GM12891 (cell line): ENCODE data around the gene CTSV. TPM values are rescaled to one million over a fixed set of nuclear protein-coding genes. Genes with fewer than 3 reads are reported as not detected.
A peak's percentile ranks its signal among the peaks of the same experiment; 100 is the strongest.
"Not testable (repeated sequence)": the region's sequence is repeated elsewhere in the genome, so short reads cannot be mapped to it uniquely, and the experiment has no call there.

ENCODE experiments used
- DNase-seq: peaks from one replicate; pipeline ENCODE4 v3.0.0; 2011; ENCODE audit warnings: low spot score; ENCODE audit not compliant: insufficient read length
- FAIRE-seq: peaks from 2 replicates; lab custom pipeline; 2011; peaks lifted over from hg19 to GRCh38; lab: Jason Lieb, UNC
- PAX5 ChIP-seq: IDR thresholded peaks from 2 replicates; pipeline ENCODE4 v1.6.1; 2011; ENCODE audit warnings: low read length, moderate library complexity, mild to moderate bottlenecking; ENCODE audit not compliant: insufficient read depth, severe bottlenecking
- POLR2A ChIP-seq: IDR thresholded peaks from 2 replicates; pipeline ENCODE4 v1.6.1; 2011; ENCODE audit warnings: low read depth, low read length, control low read depth
- POLR2AphosphoS5 ChIP-seq: IDR thresholded peaks from 2 replicates; pipeline ENCODE4 v1.6.1; 2011; ENCODE audit warnings: low read depth, low read length, control low read depth
- POU2F2 ChIP-seq: IDR thresholded peaks from 2 replicates; pipeline ENCODE4 v1.6.1; 2011; ENCODE audit warnings: low read depth, mild to moderate bottlenecking, control low read depth, low read length, moderate library complexity
- SPI1 ChIP-seq: IDR thresholded peaks from 2 replicates; pipeline ENCODE4 v1.6.1; 2011; ENCODE audit warnings: low read depth, low read length, control low read depth
- TAF1 ChIP-seq: IDR thresholded peaks from 2 replicates; pipeline ENCODE4 v1.6.1; 2011; ENCODE audit warnings: low read depth, low read length, control low read depth
- polyA plus RNA-seq: library from polyadenylated mRNA; unstranded; fragments of >200 nt; gene quantifications from one replicate; pipeline ENCODE4 v1.2.1, GENCODE V29; 2012; ENCODE audit warnings: low read depth, missing spikeins, inconsistent platforms; ENCODE audit not compliant: missing spikeins

The CTSV gene
- polyA plus RNA-seq = not detected

DNA sequence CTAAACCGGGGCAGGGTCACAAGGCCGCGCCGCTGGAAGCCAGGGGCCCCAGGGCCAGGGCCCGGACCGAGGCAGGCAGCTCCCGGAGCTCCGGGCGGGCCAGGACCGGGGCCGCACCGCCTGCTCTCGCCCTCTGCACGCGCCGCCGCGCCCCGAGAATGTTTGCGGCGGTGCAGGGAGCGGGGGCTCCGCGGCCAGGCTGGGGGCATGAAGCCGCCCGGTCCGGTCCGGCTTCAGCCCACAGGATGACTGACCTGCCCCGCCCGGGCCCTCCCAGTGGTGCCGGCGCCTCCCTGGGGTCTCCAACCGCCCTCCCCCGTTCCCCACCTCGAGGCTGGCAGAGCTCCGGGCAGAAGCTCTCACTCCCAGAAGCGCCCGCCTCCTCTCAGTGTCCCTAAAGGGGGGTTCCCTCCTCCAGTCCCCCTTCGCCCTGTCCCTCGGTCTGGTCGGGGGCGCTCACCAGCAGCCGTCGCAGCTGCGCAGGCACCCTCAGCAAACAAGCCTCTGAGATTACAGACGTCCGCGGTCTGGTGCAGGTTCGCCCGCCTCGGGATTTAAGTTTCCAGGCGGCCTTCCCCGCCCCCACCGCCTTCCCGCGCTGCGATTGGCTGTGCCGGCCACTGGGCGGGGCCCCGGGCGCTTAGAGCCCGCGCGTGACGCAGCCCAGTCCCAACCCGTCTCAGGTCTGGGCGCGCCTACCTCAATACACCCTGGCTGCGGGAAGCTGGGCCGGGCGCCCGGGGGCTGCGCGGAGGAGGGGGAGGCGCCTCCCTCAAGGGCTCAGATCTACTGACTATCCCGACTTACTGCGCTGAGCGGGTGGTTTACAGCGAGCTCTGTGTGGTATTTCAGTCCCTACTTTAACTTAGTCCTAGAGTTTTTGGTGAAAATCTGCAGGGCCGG, at the start of gene CTSV:
TSS of gene CTSV (minus strand) at position 532 of the 903 bp plus-strand sequence. CDS start 1,099 bp downstream, outside the sequence.
- FAIRE-seq (no peak), DNase-seq (peak; percentile 67)
- TF ChIP-seq PAX5 = no peak
- TF ChIP-seq POLR2A = no peak
- TF ChIP-seq POLR2AphosphoS5 = no peak
- no peak for TF ChIP-seq POU2F2

DNA sequence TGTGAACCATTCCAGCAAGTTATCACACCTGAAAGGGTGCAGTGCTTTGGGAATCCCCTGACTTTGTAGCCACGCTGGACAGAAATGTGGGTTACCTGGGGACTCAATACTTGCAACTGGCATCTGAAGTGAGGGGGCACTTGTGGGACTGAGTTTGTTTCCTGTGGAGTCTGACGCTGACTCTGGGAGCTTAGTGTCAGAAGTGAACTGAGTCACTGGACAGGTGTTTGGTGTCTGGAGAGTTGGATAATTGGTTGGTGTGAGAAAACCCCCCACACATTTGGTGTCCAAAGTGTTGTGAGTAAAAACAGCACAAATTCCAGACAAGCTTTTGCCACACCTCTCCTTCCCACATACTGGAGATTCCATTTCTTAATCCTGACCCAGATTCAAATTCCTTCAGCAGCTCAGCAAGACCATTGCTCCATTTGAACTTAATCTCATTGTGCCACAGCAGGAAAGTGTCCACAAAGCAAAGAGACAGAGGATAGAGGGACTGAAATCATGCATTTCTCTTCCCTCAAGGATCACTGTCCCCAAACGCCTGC, 48.8 kb upstream of the CTSV start:
- not testable (repeated sequence) for FAIRE-seq, DNase-seq

DNA sequence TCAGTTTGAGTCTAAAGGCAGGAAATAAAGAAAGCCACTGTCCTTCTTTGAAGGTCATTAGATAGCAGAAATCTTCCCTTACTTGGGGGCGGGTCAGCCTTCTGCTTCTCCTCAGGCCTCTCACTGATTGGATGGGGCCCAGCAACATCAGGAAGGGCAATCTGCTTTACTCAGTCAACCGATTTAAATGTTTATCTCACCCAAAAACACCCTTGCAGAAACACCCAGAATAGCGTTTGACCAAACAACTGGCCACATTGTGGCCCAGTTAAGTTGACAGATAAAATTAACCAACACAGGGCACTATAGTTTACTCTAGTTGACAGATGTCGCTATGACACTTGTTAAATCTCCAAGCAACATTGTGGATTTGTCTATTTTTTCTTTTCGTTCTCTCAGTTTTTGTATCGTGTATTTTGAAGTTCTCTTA, 45.6 kb upstream of the CTSV start:
- not testable (repeated sequence) for DNase-seq, FAIRE-seq

DNA sequence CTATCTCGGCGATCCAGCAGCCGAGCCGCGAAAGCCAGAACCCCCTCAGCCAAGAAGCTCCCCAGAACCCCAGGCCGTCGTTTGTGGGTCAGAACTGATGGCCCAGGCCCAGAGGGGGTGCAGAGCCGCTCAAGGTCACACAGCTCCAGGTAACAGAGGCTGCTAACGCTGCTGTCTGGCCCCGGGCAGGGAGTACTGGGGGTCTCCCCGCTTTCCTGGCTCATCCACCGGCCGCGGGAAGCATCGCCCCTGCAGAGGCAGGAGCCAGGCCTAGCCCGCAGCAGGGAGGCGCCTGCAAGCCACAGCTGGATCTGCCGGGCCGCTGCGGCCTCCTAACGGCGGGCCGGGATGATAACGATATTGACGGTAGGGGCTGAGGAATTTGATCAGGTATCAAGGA, 39.4 kb upstream of the CTSV start:
- TF ChIP-seq PAX5 = no peak
- TF ChIP-seq POU2F2 = no peak
- TF ChIP-seq TAF1 = no peak
- TF ChIP-seq SPI1 = no peak
- no peak for TF ChIP-seq POLR2AphosphoS5
- no peak for TF ChIP-seq POLR2A
- FAIRE-seq (no peak), DNase-seq (no peak)

DNA sequence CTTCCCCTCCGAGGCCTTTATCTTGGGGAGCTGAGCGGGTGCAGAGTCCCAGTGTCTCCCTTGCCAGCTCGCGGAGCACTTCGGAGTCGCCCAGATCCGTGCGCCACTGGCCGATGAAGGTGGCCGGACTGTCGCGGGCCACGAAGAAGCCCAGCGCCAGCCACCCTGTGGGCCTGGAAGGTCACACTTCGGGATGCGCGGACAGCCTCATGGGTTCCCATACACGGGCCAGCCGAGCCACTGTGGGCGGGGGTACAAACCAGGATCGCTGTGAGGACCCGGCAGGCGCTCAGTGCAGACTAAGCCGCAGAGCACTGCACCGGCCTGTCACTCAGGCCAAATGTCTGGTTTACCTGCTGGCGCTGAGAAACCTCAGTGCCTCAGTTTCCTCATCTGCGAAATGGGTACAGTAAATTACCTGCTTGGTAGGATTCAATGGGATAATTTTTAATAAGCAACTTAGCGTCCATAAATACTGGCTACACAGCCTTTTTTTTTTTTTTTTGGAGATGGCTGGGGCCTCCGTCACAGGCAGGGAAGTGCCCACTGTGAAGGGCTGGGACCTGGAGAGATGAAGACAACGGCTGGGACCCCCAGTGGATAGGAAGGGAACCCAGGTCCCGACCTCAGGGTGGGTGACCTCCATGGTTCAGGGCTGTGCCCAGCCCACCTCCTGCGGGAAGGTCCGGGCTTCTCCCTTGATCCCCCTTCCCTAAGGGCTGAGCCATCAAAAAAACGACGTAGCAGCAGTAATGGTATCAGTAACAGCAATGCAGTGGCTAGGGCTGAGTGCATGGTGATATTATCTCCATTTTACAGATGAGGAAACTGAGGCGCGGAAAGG, 38.7 kb upstream of the CTSV start:
- DNase-seq (no peak), FAIRE-seq (no peak)

DNA sequence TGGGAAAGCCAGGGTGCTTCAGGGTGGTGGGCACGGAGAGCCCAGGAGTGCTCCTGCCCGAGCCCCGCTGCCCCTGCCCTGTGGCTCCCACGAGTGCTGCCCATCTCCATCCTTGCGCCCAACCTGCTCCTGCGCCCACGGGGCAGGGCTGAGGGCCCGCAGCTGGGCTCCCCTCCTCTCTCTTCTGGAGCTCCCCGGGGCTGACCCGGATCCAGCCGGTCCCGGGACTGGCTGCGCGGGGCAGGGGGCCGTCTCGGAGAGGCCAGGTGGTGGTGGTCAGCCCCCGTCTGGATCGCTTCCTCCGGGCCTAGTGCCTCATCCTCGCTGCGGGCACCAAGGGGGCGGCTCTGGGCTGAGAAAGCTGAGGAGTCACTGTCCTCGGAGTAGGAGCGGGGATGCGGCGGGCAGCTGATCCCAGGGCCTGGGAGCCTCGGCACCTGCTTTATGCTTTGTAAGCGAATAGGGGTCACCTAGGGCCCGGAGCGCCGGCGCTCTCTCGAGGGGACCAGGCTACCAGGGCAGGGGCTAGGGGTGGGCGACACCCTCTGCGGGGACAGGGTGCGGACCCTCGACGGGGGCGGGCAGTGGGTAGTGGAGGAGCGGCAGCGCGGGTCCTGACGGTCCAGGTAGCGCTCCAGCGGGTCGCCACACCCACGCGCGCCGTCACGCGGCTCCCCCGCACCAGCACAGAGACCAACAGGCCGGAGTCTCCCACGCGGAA, 37.9 kb upstream of the CTSV start:
- FAIRE-seq, DNase-seq: not testable (repeated sequence)

More for the DNA sequence above, 38.7 kb upstream of the CTSV start:
- no peak for TF ChIP-seq SPI1
- TF ChIP-seq POU2F2 = no peak

DNA sequence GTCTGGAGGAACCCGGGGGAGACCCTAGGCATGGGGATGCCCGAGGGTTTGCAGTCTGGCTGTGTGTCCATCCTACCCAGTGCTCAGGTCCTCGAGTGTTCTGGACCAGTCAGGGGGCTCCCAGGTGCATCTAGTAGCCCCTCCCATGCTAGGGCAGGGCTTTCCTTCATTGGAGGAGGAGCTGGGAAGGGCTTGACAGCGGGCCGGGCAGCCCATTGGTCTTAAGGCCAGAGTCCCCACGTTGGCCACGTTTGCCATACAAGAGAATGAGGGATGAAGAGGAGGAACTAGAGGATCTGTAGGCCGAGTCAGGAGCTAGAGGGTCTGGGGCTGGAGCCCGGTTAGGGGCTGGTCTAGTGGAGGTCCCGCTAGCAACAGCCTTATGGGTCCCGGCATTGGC, 37.3 kb upstream of the CTSV start:
- TF ChIP-seq SPI1 (no peak), TAF1 (no peak), POLR2A (no peak), POLR2AphosphoS5 (no peak), POU2F2 (no peak), PAX5 (no peak)
- DNase-seq (no peak), FAIRE-seq (no peak)

DNA sequence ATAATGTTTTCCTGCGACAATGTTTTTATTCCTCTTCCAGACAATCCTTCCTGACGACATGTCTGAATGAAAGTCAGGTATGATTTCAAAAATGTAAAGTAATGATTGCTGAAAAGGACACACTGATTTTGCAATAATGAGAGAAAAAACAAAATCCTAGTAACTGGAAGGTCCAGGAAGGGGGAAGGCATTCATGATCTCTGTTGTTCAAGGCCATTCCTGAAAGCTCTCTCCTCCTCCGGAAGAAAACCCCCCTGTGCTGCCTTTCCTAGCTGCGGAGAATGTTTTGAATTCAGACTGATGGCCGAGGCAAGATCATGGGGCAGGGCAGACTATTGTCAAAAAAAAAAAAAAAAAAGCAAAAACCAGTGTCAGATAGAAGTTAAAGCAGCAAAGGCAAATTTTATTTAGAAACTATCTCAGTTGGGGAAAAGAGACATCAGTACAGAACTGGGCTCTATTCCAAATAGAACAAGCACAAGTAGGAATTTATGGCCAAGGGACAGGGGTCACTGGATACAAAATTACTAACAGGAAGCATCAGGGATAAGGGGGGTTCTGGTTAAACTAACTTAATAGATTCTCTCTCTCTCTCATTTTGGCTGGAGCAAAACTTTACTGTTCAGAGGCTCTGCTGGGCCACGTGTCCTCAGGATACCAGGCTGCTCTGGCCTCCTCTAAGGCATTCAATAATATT, 36.5 kb upstream of the CTSV start:
- no peak for DNase-seq
- FAIRE-seq = no peak
- TF ChIP-seq PAX5 = no peak
- TF ChIP-seq POU2F2 = no peak
- no peak for TF ChIP-seq SPI1
- TF ChIP-seq TAF1 = no peak
- TF ChIP-seq POLR2A = no peak
- no peak for TF ChIP-seq POLR2AphosphoS5

DNA sequence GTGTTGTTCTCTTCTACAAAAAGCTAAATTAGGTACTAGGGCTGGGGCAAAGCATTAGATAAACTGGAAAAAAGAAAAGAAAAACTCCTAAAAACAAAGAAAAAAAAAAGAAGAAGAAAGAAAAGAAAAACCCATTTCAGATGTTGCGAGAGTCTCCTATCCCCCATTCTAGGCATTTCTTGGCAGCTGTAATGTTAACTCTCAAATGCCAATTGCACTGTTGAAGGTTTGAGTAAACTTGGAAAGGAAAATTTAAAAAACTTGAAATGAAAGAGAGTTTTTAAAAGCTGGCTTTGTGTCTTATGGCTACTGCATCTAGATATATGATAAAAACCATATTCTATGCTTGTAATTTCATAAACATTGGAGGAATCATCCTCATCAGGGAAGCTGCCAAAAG, 34.6 kb upstream of the CTSV start:
- FAIRE-seq = no peak
- DNase-seq = no peak
- TF ChIP-seq PAX5 (no peak), SPI1 (no peak), TAF1 (no peak)

DNA sequence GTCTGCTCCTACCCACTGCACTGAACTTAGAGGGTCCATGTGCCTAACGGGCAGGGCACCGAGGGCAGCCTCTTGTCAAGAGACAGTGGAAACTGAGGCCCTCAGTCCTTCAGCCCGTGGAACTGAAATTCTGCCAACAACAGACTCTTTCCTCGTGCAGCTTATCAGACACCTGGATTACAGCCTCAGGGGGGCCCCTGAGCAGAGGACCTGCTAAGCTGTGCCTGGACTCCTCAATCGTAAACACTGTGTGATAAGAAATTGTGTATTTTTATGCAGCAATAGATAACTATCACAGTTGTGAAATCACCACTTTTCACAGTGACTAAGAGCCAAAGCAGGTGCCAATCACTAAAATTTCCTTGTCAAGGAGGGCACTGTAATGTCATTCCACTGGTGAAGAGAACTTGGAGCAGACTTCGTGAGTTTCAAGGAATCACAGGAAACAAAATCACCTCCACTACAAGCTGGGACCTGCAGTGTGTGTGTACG, 33.4 kb upstream of the CTSV start:
- FAIRE-seq (no peak), DNase-seq (no peak)
- TF ChIP-seq PAX5 (no peak), POLR2AphosphoS5 (no peak), TAF1 (no peak)

DNA sequence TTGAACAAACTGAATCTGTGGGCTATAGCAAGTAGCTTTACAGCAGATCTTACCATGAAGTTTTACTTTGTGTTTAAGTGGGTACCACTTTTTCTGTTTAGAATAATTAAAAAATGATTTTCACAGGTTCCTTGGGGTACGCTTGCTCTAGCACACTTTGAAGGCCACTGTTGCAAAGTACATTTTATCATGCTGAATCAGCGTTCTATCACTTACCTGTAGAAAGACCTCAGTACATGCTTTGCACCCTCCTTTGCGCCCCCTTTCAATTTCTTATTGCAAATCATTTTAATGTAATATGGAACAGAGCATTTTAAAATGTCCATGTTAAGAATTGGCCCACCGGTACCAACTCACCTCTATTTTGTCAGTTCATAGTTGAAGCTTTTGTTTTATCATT, 31.4 kb upstream of the CTSV start:
- FAIRE-seq, DNase-seq: not testable (repeated sequence)
